GM12878 (cell line): ENCODE measurements around the gene PROSER3. TPM values are rescaled to one million over a fixed set of nuclear protein-coding genes. Genes with fewer than 3 reads are reported as not detected.

Experiments
- ATAC-seq: fragments of 200-7000 bp; cut with Tn5 transposase; 3 replicates; pipeline ENCODE4 v1.9.1; 2020; ENCODE audit warnings: mild to moderate bottlenecking, moderate library complexity
- BruUV-seq: library from RNA; stranded (reverse); fragments of 400-500 nt; replicated peaks from 2 replicates; lab custom pipeline; 2021; lab: Mats Ljungman, UMichigan
- CTCF ChIA-PET: fragments of 300-600 bp; sonication (Branson Sonifier 250); formaldehyde crosslinking; extraction: SDS; loops from one replicate; lab custom pipeline; 2021; ENCODE audit warnings: inconsistent platforms; lab: Yijun Ruan, JAX
- POLR2A ChIA-PET: fragments of 350-600 bp; formaldehyde crosslinking; extraction: SDS; loops from one replicate; lab custom pipeline; 2021; ENCODE audit warnings: inconsistent platforms; lab: Charles Lee
- RAD21 ChIA-PET: fragments of 300-600 bp; sonication (Branson Sonifier 250); formaldehyde crosslinking; loops from one replicate; lab custom pipeline; 2023; ENCODE audit warnings: antibody characterized with exemption; ENCODE audit not compliant: unreplicated experiment; lab: Charles Lee
- SMC1A ChIA-PET: fragments of 300-600 bp; sonication (Branson Sonifier 250); formaldehyde crosslinking; loops from one replicate; lab custom pipeline; 2023; ENCODE audit not compliant: unreplicated experiment, uncharacterized antibody; lab: Charles Lee
- DNase-seq: peaks from one replicate; pipeline ENCODE4 v3.0.0-alpha.2; 2011; ENCODE audit warnings: low read depth, low spot score
- FAIRE-seq: peaks from 3 replicates; lab custom pipeline; 2011; peaks lifted over from hg19 to GRCh38; lab: Jason Lieb, UNC
- H2AFZ ChIP-seq: 2 replicates; pipeline ENCODE4 v1.6.0; 2011; ENCODE audit warnings: low read depth, low read length, control low read depth; ENCODE audit not compliant: control insufficient read depth
- H3K27ac ChIP-seq: 2 replicates; pipeline ENCODE4 v1.5.1; 2011; ENCODE audit warnings: control low read depth; ENCODE audit not compliant: control insufficient read depth, insufficient read depth
- H3K27me3 ChIP-seq, 2 experiments: replicated peaks in 1 of 2; 2 replicates each; pipeline versions ENCODE4 v1.6.0 to v1.6.1; 2011; ENCODE audit warnings: low read length in 1 of 2; ENCODE audit not compliant: control insufficient read depth in 2 of 2, insufficient read depth in 2 of 2
- H3K36me3 ChIP-seq, 2 experiments: 2 replicates each; pipeline ENCODE4 v1.5.1; 2011; ENCODE audit warnings: low read length in 1 of 2; ENCODE audit not compliant: control insufficient read depth in 2 of 2, insufficient read depth in 2 of 2
- H3K4me1 ChIP-seq: 2 replicates; pipeline ENCODE4 v1.6.1; 2011; ENCODE audit warnings: mild to moderate bottlenecking, low read length, moderate library complexity, mixed read lengths; ENCODE audit not compliant: control insufficient read depth, insufficient read depth
- H3K4me2 ChIP-seq: 2 replicates; pipeline ENCODE4 v1.6.0; 2011; ENCODE audit warnings: control low read depth; ENCODE audit not compliant: control insufficient read depth, insufficient read depth
- H3K4me3 ChIP-seq: fragments of 200-600 bp; sonication (generic); 2 replicates; pipeline ENCODE4 v1.5.1; 2016
- H3K79me2 ChIP-seq: 2 replicates; pipeline ENCODE4 v1.6.0; 2011; ENCODE audit warnings: low read length; ENCODE audit not compliant: control insufficient read depth, insufficient read depth
- H3K9ac ChIP-seq: 2 replicates; pipeline ENCODE4 v1.8.0; 2011; ENCODE audit warnings: low read length, control low read depth, mixed read lengths; ENCODE audit not compliant: control insufficient read depth, insufficient read depth
- H3K9me3 ChIP-seq: replicated peaks from 3 replicates; pipeline ENCODE4 v1.5.1; 2011; ENCODE audit warnings: mild to moderate bottlenecking, low read length; ENCODE audit not compliant: control insufficient read depth, insufficient read depth
- H4K20me1 ChIP-seq: 2 replicates; pipeline ENCODE4 v1.6.0; 2011; ENCODE audit not compliant: control insufficient read depth, insufficient read depth
- EED ChIP-seq: sonication (generic); IDR thresholded peaks from 2 replicates; pipeline ENCODE4 v1.6.1; 2016; ENCODE audit warnings: antibody characterized with exemption, low read depth
- RCOR1 ChIP-seq: conservative IDR thresholded peaks from 2 replicates; pipeline ENCODE4 v1.6.1; 2012; ENCODE audit warnings: low read depth, low read length, improper control_type of control experiment
- STAT3 ChIP-seq: IDR thresholded peaks from 2 replicates; pipeline ENCODE4 v1.6.1; 2011; ENCODE audit warnings: low read depth, low read length, improper control_type of control experiment
- TARDBP ChIP-seq: IDR thresholded peaks from 2 replicates; pipeline ENCODE4 v1.6.1; 2016; ENCODE audit warnings: borderline replicate concordance
- WGBS: methylation state at CpG from one replicate; pipeline ENCODE4 v1.1.6; 2016; ENCODE audit warnings: low lambda C conversion rate; ENCODE audit not compliant: insufficient replicate concordance, insufficient coverage; ENCODE audit errors: missing lambda C conversion rate; 5-methylcytosine and 5-hydroxymethylcytosine counted together
- in situ Hi-C: fragments of 300-500 bp; cut with MboI; formaldehyde crosslinking; loops from 9 replicates; pipeline ENCODE4 v1.14.3; 2018; ENCODE audit warnings: mixed read lengths
- intact Hi-C: fragments of 100-400 bp; cut with micrococcal nuclease; formaldehyde crosslinking; loops from one replicate; pipeline ENCODE4 v1.14.2; 2022; ENCODE audit not compliant: unreplicated experiment
- polyA plus RNA-seq, 11 experiments: library from polyadenylated mRNA; depleted of rRNA in 4 of 11; unstranded in 6 of 11; stranded (reverse) in 5 of 11; fragments of >200 nt; fragmentation: Nextera tagmentation in 4 of 11; fragmentation: Illumina TruSeq in 1 of 11; extraction: Ambion mirVana in 4 of 11; extraction: Trizol in 1 of 11; gene quantifications; 1 replicate in 1 of 11; 2 replicates in 10 of 11; pipeline versions ENCODE4 v1.2.1 to v1.2.3, GENCODE V29; 2011 to 2016; ENCODE audit warnings: inconsistent platforms in 2 of 11, missing spikeins in 2 of 11, low read depth in 1 of 11
- total RNA-seq, 4 experiments: library from RNA; depleted of rRNA in 3 of 4; stranded (reverse); fragments of >200 nt in 3 of 4; fragmentation: Illumina TruSeq in 1 of 4; extraction: Trizol in 1 of 4; gene quantifications; 2 replicates each; pipeline versions ENCODE4 v1.2.1 to v1.2.3, GENCODE V29; 2013 to 2021
- TF ChIP-seq, protein P1 (sequence below): fragments of 450-650 bp; formaldehyde crosslinking; IDR thresholded peaks from 2 replicates; pipeline ENCODE4 v1.5.0; 2022; ENCODE audit warnings: mild to moderate bottlenecking, missing genetic modification characterization

The PROSER3 gene
- total and polyA plus RNA-seq, 10 of the 15 experiments (the other 5 are each of a cell fraction or from before 2014, with no cell fraction given) = 0.85 to 25.1 (median 9.6) TPM

- Histone ChIP-seq H3K4me3 (no peak overlapping the region), H3K27me3 (no peaks in the 10 kb centered on the region; a peak in 1 of 4 replicates), H2AFZ (no peak overlapping the region), H3K9ac (no peak overlapping the region), H3K9me3 (no peaks in the 10 kb centered on the region), H3K4me2 (no peak overlapping the region), H4K20me1 (no peaks in the 10 kb centered on the region), H3K79me2 (no peaks in the 10 kb centered on the region), H3K4me1 (no peaks in the 10 kb centered on the region), H3K27ac (no peak overlapping the region), H3K36me3 (no peaks in the 10 kb centered on the region)
- FAIRE-seq (no peak), ATAC-seq (no peak), DNase-seq (no peak)
- intact Hi-C loops (no loop called here), in situ Hi-C loops (no loop called here)
- ChIA-PET POLR2A (no interaction called here), CTCF (interaction anchor here (1.5 to 3.1 kb wide), 2 partner anchors 12 to 94 kb away, joined by 3 to 12 read pairs; no protein-coding TSS in a partner anchor), RAD21 (no interaction called here), SMC1A (no interaction called here)
- no TSS peak for BruUV-seq
- WGBS = 56% methylated on average over 12 of the region's 12 CpGs
- TF ChIP-seq EED = no peak
- TF ChIP-seq, protein P1, sequence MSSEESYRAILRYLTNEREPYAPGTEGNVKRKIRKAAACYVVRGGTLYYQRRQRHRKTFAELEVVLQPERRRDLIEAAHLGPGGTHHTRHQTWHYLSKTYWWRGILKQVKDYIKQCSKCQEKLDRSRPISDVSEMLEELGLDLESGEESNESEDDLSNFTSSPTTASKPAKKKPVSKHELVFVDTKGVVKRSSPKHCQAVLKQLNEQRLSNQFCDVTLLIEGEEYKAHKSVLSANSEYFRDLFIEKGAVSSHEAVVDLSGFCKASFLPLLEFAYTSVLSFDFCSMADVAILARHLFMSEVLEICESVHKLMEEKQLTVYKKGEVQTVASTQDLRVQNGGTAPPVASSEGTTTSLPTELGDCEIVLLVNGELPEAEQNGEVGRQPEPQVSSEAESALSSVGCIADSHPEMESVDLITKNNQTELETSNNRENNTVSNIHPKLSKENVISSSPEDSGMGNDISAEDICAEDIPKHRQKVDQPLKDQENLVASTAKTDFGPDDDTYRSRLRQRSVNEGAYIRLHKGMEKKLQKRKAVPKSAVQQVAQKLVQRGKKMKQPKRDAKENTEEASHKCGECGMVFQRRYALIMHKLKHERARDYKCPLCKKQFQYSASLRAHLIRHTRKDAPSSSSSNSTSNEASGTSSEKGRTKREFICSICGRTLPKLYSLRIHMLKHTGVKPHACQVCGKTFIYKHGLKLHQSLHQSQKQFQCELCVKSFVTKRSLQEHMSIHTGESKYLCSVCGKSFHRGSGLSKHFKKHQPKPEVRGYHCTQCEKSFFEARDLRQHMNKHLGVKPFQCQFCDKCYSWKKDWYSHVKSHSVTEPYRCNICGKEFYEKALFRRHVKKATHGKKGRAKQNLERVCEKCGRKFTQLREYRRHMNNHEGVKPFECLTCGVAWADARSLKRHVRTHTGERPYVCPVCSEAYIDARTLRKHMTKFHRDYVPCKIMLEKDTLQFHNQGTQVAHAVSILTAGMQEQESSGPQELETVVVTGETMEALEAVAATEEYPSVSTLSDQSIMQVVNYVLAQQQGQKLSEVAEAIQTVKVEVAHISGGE = no peak
- no peak for TF ChIP-seq TARDBP
- TF ChIP-seq STAT3 = no peak
- no peak for TF ChIP-seq RCOR1
These were observed 30.4 kb downstream of the PROSER3 start for GRCh38 chr19:35788205-35788960.
